ENCODE data around the gene ATG9A.

ATG9A gene, protein sequence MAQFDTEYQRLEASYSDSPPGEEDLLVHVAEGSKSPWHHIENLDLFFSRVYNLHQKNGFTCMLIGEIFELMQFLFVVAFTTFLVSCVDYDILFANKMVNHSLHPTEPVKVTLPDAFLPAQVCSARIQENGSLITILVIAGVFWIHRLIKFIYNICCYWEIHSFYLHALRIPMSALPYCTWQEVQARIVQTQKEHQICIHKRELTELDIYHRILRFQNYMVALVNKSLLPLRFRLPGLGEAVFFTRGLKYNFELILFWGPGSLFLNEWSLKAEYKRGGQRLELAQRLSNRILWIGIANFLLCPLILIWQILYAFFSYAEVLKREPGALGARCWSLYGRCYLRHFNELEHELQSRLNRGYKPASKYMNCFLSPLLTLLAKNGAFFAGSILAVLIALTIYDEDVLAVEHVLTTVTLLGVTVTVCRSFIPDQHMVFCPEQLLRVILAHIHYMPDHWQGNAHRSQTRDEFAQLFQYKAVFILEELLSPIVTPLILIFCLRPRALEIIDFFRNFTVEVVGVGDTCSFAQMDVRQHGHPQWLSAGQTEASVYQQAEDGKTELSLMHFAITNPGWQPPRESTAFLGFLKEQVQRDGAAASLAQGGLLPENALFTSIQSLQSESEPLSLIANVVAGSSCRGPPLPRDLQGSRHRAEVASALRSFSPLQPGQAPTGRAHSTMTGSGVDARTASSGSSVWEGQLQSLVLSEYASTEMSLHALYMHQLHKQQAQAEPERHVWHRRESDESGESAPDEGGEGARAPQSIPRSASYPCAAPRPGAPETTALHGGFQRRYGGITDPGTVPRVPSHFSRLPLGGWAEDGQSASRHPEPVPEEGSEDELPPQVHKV

GRCh38 chr2:219229305-219230058 is at the start of gene ATG9A, which contains the start of gene ANKZF1:
Gene ATG9A (minus strand): TSS chr2:219229636. CDS start chr2:219228024, 1,612 bp downstream.
Gene ANKZF1 (plus strand): TSS chr2:219229806. CDS start chr2:219230258, 452 bp downstream.
- no peaks in the 10 kb centered on the region for H3K27me3 Mint-ChIP-seq
- peak within 1 kb of the TSS; percentile 100 for H3K4me3 Mint-ChIP-seq
- H3K4me1 Mint-ChIP-seq (ENCODE audit: low read depth) = peaks cover 58% of the 10 kb centered on the region
- peak within 1 kb of the TSS; percentile 100 for H3K27ac Mint-ChIP-seq
- H3K9me3 Mint-ChIP-seq = no peaks in the 10 kb centered on the region
- H3K36me3 Mint-ChIP-seq (ENCODE audit: low read depth) = peaks cover 61% of the 10 kb centered on the region

GRCh38 chr2:219278655-219279150 is 49.3 kb upstream of the ATG9A start:
- peaks cover 52% of the 10 kb centered on the region for H3K4me1 Mint-ChIP-seq (ENCODE audit: low read depth)
- H3K36me3 Mint-ChIP-seq (ENCODE audit: low read depth) = peaks cover 21% of the 10 kb centered on the region
- no peaks in the 10 kb centered on the region for H3K27me3 Mint-ChIP-seq
- peak overlapping the region; percentile 91 for H3K27ac Mint-ChIP-seq
- H3K9me3 Mint-ChIP-seq = no peaks in the 10 kb centered on the region
- H3K4me3 Mint-ChIP-seq = peak overlapping the region; percentile 92

DNA sequence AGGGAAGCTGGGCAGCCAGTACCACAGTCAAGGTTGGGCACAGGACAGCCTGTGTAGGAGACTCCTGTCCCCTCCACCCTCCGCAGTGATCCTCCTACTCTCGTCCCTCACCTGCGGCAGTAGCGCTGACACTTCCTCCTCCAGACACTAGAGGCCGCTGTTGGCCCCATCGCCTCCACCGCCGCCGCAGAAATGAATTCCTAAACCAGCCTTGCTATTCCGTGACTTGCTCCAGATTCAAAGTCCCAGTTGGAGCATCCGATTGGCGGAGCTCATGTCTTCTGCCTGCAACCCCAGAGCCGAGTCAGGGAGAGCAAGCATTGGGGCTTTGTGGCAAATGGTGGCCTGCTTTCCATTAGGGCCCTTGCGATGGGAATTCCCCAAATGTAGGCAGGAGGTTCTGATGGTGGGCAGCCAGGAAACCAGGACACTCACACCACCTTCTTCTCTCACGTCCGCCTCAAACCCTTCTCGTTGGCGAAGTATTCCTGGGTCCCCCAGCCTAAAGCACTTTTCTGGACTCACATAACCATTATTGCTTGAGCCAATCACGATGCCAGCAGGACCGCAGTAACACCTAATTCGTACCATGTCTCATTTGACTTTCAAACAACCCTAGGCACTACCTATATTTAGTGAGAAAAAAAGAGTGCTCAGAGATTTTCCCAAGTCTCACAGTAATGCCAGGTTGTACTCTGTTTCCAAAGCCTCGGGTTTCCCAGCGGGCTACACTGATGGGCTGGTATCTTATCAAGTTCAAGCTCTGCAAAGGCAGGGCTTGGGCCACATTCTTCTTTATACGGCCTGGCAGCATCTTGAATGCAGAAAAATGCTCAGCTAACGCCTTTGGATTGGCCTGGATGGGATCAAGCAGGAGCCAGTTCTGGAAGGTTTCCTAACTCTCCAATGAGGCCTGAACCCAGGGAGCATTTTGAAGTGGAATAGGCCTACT is 48.5 kb upstream of the ATG9A start:
- H3K4me1 Mint-ChIP-seq (ENCODE audit: low read depth) = peaks cover 58% of the 10 kb centered on the region
- peaks cover 16% of the 10 kb centered on the region for H3K36me3 Mint-ChIP-seq (ENCODE audit: low read depth)
- no peaks in the 10 kb centered on the region for H3K27me3 Mint-ChIP-seq
- no peaks in the 10 kb centered on the region for H3K9me3 Mint-ChIP-seq
- H3K27ac Mint-ChIP-seq = peak overlapping the region; percentile 91
- H3K4me3 Mint-ChIP-seq = peak overlapping the region; percentile 92

DNA sequence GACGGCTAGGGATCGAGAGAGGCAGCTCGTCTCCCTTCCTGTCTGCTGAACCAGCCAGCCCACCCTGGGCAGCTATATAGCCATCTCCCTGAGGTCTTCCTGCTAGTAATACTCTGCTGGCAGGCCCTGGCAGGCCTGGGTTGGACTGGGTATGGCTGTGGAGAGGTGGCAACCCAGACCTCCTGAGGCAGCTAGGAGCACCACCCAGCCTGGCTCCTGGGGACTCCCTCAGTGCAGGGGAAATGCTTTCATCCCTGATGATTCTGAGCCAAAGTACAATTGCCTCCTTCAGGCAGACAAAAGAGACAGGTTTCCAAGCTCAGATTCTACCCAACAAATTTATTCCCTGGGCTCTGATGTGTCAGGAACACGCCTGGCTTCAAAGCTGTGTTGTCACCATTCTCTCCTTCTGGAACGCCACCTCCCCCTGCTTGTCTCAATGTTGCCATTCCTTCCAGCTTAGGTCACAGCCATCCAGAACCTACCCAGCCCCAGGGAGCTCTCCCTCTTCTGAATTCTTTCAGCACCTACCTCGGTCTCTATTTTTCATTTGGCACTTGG is 45.0 kb upstream of the ATG9A start:
- Mint-ChIP-seq H3K36me3 (ENCODE audit: low read depth) (no peaks in the 10 kb centered on the region), H3K4me3 (no peak overlapping the region), H3K4me1 (ENCODE audit: low read depth) (peaks cover 37% of the 10 kb centered on the region), H3K27me3 (no peaks in the 10 kb centered on the region), H3K9me3 (no peaks in the 10 kb centered on the region), H3K27ac (no peak overlapping the region)

GRCh38 chr2:219273937-219274336 is 44.5 kb upstream of the ATG9A start:
- Mint-ChIP-seq H3K4me1 (ENCODE audit: low read depth) (peaks cover 35% of the 10 kb centered on the region), H3K27ac (no peak overlapping the region), H3K36me3 (ENCODE audit: low read depth) (no peaks in the 10 kb centered on the region), H3K9me3 (no peaks in the 10 kb centered on the region), H3K27me3 (no peaks in the 10 kb centered on the region), H3K4me3 (no peak overlapping the region)

DNA sequence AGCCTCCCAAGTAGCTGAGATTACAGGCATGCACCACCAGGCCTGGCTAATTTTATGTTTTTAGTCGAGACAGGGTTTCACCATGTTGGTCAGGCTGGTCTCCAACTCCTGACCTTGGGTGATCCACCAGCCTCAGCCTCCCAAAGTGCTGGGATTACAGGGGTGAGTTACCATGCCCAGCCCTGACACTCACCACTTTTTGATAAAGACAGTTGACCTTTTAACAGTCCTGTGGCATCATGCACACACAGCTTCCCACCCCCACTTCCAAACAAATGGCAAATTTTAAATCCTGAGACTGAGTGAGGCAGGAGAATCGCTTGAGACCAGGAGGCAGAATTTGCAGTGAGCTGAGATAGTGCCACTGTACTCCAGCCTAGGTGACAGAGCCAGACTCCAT is 43.6 kb upstream of the ATG9A start:
- H3K9me3 Mint-ChIP-seq = no peaks in the 10 kb centered on the region
- no peak overlapping the region for H3K4me3 Mint-ChIP-seq
- H3K27me3 Mint-ChIP-seq = no peaks in the 10 kb centered on the region
- no peaks in the 10 kb centered on the region for H3K36me3 Mint-ChIP-seq (ENCODE audit: low read depth)
- no peak overlapping the region for H3K27ac Mint-ChIP-seq
- H3K4me1 Mint-ChIP-seq (ENCODE audit: low read depth) = peaks cover 26% of the 10 kb centered on the region

- peaks cover 20% of the 10 kb centered on the region for H3K4me1 Mint-ChIP-seq (ENCODE audit: low read depth)
- no peaks in the 10 kb centered on the region for H3K9me3 Mint-ChIP-seq
- H3K4me3 Mint-ChIP-seq = no peak overlapping the region
- no peaks in the 10 kb centered on the region for H3K36me3 Mint-ChIP-seq (ENCODE audit: low read depth)
- no peak overlapping the region for H3K27ac Mint-ChIP-seq
- H3K27me3 Mint-ChIP-seq = no peaks in the 10 kb centered on the region
These were observed 42.9 kb upstream of the ATG9A start for GRCh38 chr2:219272356-219272755.

GRCh38 chr2:219271021-219271420 is 41.6 kb upstream of the ATG9A start:
- Mint-ChIP-seq H3K4me3 (no peak overlapping the region), H3K27ac (no peak overlapping the region), H3K36me3 (ENCODE audit: low read depth) (no peaks in the 10 kb centered on the region), H3K27me3 (no peaks in the 10 kb centered on the region), H3K4me1 (ENCODE audit: low read depth) (peaks cover 15% of the 10 kb centered on the region), H3K9me3 (no peaks in the 10 kb centered on the region)

GRCh38 chr2:219270055-219270372 is 40.6 kb upstream of the ATG9A start:
- no peak overlapping the region for H3K4me3 Mint-ChIP-seq
- no peaks in the 10 kb centered on the region for H3K36me3 Mint-ChIP-seq (ENCODE audit: low read depth)
- no peaks in the 10 kb centered on the region for H3K9me3 Mint-ChIP-seq
- no peak overlapping the region for H3K27ac Mint-ChIP-seq
- H3K27me3 Mint-ChIP-seq = no peaks in the 10 kb centered on the region
- peaks cover 15% of the 10 kb centered on the region for H3K4me1 Mint-ChIP-seq (ENCODE audit: low read depth)

DNA sequence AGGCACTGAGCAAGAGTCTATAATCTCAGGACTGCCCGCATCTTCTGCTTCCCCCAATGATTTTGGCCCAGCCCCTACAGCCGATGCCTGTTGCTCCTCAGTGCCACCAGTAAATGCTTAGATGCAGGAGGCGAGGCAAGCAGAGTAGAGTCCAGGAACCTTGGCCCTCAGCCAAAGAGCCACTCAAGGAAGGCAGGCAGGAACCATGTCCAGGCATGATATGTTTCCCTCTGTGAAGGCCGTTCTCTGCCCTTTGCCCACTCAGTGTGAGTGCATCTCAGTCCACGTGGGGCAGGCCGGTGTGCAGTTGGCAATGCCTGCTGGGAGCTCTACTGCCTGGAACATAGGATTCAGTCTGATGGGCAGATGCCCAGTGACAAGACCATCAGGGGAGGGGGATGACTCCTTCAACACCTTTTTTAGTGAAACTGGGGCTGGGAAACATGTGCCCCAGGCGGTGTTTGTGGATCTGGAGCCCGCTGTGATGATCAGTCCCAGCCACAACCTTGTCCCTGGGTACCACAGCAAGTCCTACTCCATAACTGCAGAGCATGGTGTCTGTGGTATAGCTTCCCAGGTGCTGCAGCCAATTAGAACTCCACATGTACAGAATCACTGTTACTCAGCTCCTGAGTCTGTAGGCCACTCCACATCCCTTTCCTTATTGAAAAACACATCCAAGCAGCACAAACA is 40.1 kb upstream of the ATG9A start:
- H3K27ac Mint-ChIP-seq = no peak overlapping the region
- H3K9me3 Mint-ChIP-seq = no peaks in the 10 kb centered on the region
- H3K36me3 Mint-ChIP-seq (ENCODE audit: low read depth) = no peaks in the 10 kb centered on the region
- peaks cover 15% of the 10 kb centered on the region for H3K4me1 Mint-ChIP-seq (ENCODE audit: low read depth)
- H3K4me3 Mint-ChIP-seq = no peak overlapping the region
- H3K27me3 Mint-ChIP-seq = no peaks in the 10 kb centered on the region

DNA sequence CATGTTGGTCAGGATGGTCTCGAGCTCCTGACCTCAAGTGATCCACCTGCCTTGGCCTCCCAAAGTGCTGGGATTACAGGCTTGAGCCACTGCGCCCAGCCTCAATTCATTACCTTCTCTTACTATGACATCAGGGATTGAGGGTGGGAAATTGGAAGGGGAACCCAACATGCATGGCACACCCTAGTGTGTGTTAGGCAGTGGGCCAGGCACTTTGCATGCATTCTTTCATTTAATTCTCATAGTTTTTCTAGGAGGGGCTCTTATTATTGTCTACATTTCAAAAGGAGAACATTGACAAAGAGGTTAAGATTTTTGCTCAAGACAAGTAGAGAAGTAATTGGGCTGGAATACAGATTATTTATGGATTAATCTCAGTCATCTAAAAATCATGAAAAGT is 38.9 kb upstream of the ATG9A start:
- Mint-ChIP-seq H3K4me1 (ENCODE audit: low read depth) (peaks cover 9% of the 10 kb centered on the region), H3K36me3 (ENCODE audit: low read depth) (no peaks in the 10 kb centered on the region), H3K4me3 (no peak overlapping the region), H3K27me3 (no peaks in the 10 kb centered on the region), H3K27ac (no peak overlapping the region), H3K9me3 (no peaks in the 10 kb centered on the region)

GRCh38 chr2:219266886-219267285 is 37.5 kb upstream of the ATG9A start:
- Mint-ChIP-seq H3K27me3 (no peaks in the 10 kb centered on the region), H3K36me3 (ENCODE audit: low read depth) (no peaks in the 10 kb centered on the region), H3K4me3 (no peak overlapping the region), H3K4me1 (ENCODE audit: low read depth) (no peaks in the 10 kb centered on the region), H3K27ac (no peak overlapping the region), H3K9me3 (no peaks in the 10 kb centered on the region)

DNA sequence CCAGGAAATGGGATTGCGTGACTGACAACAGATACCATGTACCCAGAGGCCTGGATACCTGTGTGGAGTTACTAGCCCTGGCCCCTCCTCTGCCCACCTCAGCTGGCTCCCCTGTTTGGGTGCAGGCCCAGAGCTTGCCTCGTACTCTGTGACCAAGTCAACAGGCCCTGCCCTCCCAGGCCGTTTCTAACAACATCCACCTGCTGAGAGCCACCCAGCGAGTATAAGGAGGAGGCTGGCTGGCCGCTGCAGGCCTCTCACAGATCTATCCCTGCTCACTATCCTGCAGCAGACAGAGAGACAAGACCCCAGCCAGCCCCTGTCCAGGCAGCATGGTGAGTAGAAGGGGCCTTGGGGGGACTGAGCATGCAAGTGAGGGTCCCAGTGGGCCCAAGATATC is 36.8 kb upstream of the ATG9A start:
- Mint-ChIP-seq H3K36me3 (ENCODE audit: low read depth) (no peaks in the 10 kb centered on the region), H3K4me3 (no peak overlapping the region)

More for the DNA sequence above, 36.8 kb upstream of the ATG9A start:
- Mint-ChIP-seq H3K9me3 (no peaks in the 10 kb centered on the region), H3K4me1 (ENCODE audit: low read depth) (no peaks in the 10 kb centered on the region), H3K27me3 (no peaks in the 10 kb centered on the region), H3K27ac (no peak overlapping the region)
